K562 (cell line): ENCODE data around the gene USB1. TPM values are rescaled to one million over a fixed set of nuclear protein-coding genes. Genes with fewer than 3 reads are reported as not detected.

Experiments used
- ATAC-seq: fragments of 200-7000 bp; cut with Tn5 transposase; 3 replicates; pipeline ENCODE4 v1.9.1; 2020; ENCODE audit warnings: moderate library complexity
- BruUV-seq: library from RNA; stranded (reverse); fragments of 400-500 nt; replicated peaks from 2 replicates; lab custom pipeline; 2021; lab: Mats Ljungman, UMichigan
- CTCF ChIA-PET: fragments of 300-600 bp; formaldehyde crosslinking; extraction: SDS; loops from one replicate; lab custom pipeline; 2021; ENCODE audit warnings: low intra/inter-chr PET ratio; lab: Yijun Ruan, JAX
- POLR2A ChIA-PET: fragments of 300-600, 350-650 bp; sonication (Branson Sonifier 250); formaldehyde crosslinking; extraction: SDS; loops from one replicate; lab custom pipeline; 2021; ENCODE audit warnings: antibody characterized with exemption, inconsistent platforms; lab: Yijun Ruan, JAX
- DNase-seq, 4 experiments: peaks; one replicate each; pipeline versions ENCODE4 v3.0.0 to v3.0.0-alpha.2; 2011 to 2018; ENCODE audit warnings: low spot score in 3 of 4, mixed read lengths in 3 of 4; ENCODE audit errors: extremely low read depth in 1 of 4
- FAIRE-seq: peaks from 2 replicates; lab custom pipeline; 2011; peaks lifted over from hg19 to GRCh38; lab: Jason Lieb, UNC
- H2AFZ ChIP-seq: 2 replicates; pipeline ENCODE4 v1.6.0; 2011; ENCODE audit warnings: low read depth, low read length, control low read depth, inconsistent platforms
- H3K27ac ChIP-seq: fragments of 200-600 bp; 3 replicates; pipeline ENCODE4 v1.8.0; 2011; ENCODE audit warnings: low read depth, mild to moderate bottlenecking, control low read depth, inconsistent platforms, low read length, moderate library complexity, mixed read lengths; ENCODE audit errors: extremely low read depth
- H3K27me3 ChIP-seq, 2 experiments: fragments of 300-600 bp in 1 of 2; 2 replicates in 1 of 2; 3 replicates in 1 of 2; pipeline versions ENCODE4 v1.6.0 to v1.8.0; 2011; ENCODE audit warnings: inconsistent platforms in 2 of 2, low read length in 2 of 2, mild to moderate bottlenecking in 1 of 2, mixed read lengths in 1 of 2, moderate library complexity in 1 of 2; ENCODE audit not compliant: control insufficient read depth in 2 of 2, insufficient read depth in 2 of 2
- H3K36me3 ChIP-seq: fragments of 300-600 bp; 3 replicates; pipeline ENCODE4 v1.8.0; 2011; ENCODE audit warnings: mild to moderate bottlenecking, low read length, inconsistent platforms; ENCODE audit not compliant: control insufficient read depth, insufficient read depth
- H3K4me1 ChIP-seq, 2 experiments: fragments of 200-600 bp in 1 of 2; replicated peaks in 1 of 2; 2 replicates in 1 of 2; 3 replicates in 1 of 2; pipeline versions ENCODE4 v1.5.1 to v1.8.0; 2011; ENCODE audit warnings: inconsistent platforms in 2 of 2, low read length in 2 of 2, mild to moderate bottlenecking in 1 of 2, mixed read lengths in 1 of 2, moderate library complexity in 1 of 2; ENCODE audit not compliant: control insufficient read depth in 2 of 2, insufficient read depth in 2 of 2
- H3K4me2 ChIP-seq: 2 replicates; pipeline ENCODE4 v1.6.1; 2011; ENCODE audit warnings: low read length, control low read depth, inconsistent platforms, mixed read lengths; ENCODE audit not compliant: insufficient read depth
- H3K4me3 ChIP-seq: fragments of 200-600 bp; sonication (generic), shearing (Covaris generic); 2 replicates; pipeline ENCODE4 v1.5.1; 2016; ENCODE audit warnings: control low read depth, inconsistent platforms
- H3K79me2 ChIP-seq: fragments of 200-600 bp; 3 replicates; pipeline ENCODE4 v1.8.0; 2011; ENCODE audit warnings: low read length, inconsistent platforms; ENCODE audit not compliant: control insufficient read depth, insufficient read depth
- H3K9ac ChIP-seq, 2 experiments: 2 replicates each; pipeline versions ENCODE4 v1.6.0 to v1.6.1; 2011; ENCODE audit warnings: low read depth in 2 of 2, low read length in 2 of 2, control low read depth in 1 of 2, inconsistent platforms in 1 of 2, mild to moderate bottlenecking in 1 of 2, mixed read lengths in 1 of 2; ENCODE audit not compliant: insufficient read depth in 1 of 2
- H3K9me1 ChIP-seq: one replicate; pipeline ENCODE4 v1.6.0; 2011; ENCODE audit warnings: inconsistent platforms, mild to moderate bottlenecking, low read length, moderate library complexity; ENCODE audit not compliant: control insufficient read depth, insufficient read depth
- H3K9me3 ChIP-seq: replicated peaks from 2 replicates; pipeline ENCODE4 v1.5.1; 2011; ENCODE audit warnings: low read depth, low read length, inconsistent platforms; ENCODE audit not compliant: control insufficient read depth, insufficient read depth
- H4K20me1 ChIP-seq: replicated peaks from 2 replicates; pipeline ENCODE4 v1.6.1; 2011; ENCODE audit warnings: low read length, inconsistent platforms, mixed read lengths; ENCODE audit not compliant: control insufficient read depth, insufficient read depth
- EGR1 ChIP-seq: fragments of 450-650 bp; conservative IDR thresholded peaks from 2 replicates; pipeline ENCODE4 v1.6.1; 2017; ENCODE audit warnings: mild to moderate bottlenecking
- FIP1L1 ChIP-seq: fragments of 200-400 bp; formaldehyde crosslinking; IDR thresholded peaks from 2 replicates; pipeline ENCODE4 v1.6.1; 2018; ENCODE audit warnings: mild to moderate bottlenecking, low read depth, low read length; ENCODE audit not compliant: poor library complexity, severe bottlenecking
- POLR2G ChIP-seq: fragments of 200-400 bp; formaldehyde crosslinking; IDR thresholded peaks from 2 replicates; pipeline ENCODE4 v1.6.1; 2017; ENCODE audit warnings: low read depth, mild to moderate bottlenecking, antibody characterized with exemption, low read length, moderate library complexity
- TAF7 ChIP-seq: fragments of 450-650 bp; IDR thresholded peaks from 2 replicates; pipeline ENCODE4 v1.6.1; 2016; ENCODE audit warnings: missing genetic modification characterization, missing compliant biosample characterization
- TSC22D4 ChIP-seq: fragments of 450-650 bp; IDR thresholded peaks from 2 replicates; pipeline ENCODE4 v1.6.1; 2016; ENCODE audit warnings: missing genetic modification characterization, missing biosample characterization, control low read depth
- U2AF2 ChIP-seq: fragments of 200-400 bp; formaldehyde crosslinking; optimal IDR thresholded peaks from 2 replicates; pipeline ENCODE3; 2017; ENCODE audit warnings: low read depth, mild to moderate bottlenecking, low read length
- ZNF134 ChIP-seq: fragments of 250-450 bp; sonication (Bioruptor Pico); conservative IDR thresholded peaks from 2 replicates; pipeline ENCODE4 v1.4.0; 2020
- ZNF311 ChIP-seq: fragments of 250-450 bp; sonication (Bioruptor Pico); IDR thresholded peaks from 2 replicates; pipeline ENCODE4 v1.4.0; 2020; ENCODE audit warnings: mild to moderate bottlenecking, moderate library complexity
- ZNF609 ChIP-seq: sonication (generic); formaldehyde crosslinking; IDR thresholded peaks from 2 replicates; pipeline ENCODE4 v1.8.1; 2023; ENCODE audit warnings: missing genetic modification reagents, mild to moderate bottlenecking, borderline replicate concordance
- ZNF740 ChIP-seq, 3 experiments: fragments of 200-800 bp in 1 of 3; sonication (Bioruptor generic) in 1 of 3; sonication (generic) in 1 of 3; formaldehyde crosslinking in 1 of 3; IDR thresholded peaks; 2 replicates each; pipeline versions ENCODE4 v1.6.1 to v1.8.0; 2016 to 2022; ENCODE audit warnings: mild to moderate bottlenecking in 2 of 3, missing compliant biosample characterization in 2 of 3, missing genetic modification characterization in 2 of 3, missing genetic modification reagents in 1 of 3
- WGBS: fragments of 100-300 bp; shearing (Covaris generic); methylation state at CpG from one replicate; pipeline ENCODE4 v1.1.6; 2016; ENCODE audit warnings: low coverage, mixed read lengths; ENCODE audit not compliant: insufficient coverage; ENCODE audit errors: missing lambda C conversion rate; 5-methylcytosine and 5-hydroxymethylcytosine counted together
- in situ Hi-C: fragments of 300-500 bp; cut with MboI; formaldehyde crosslinking; loops from 4 replicates; pipeline ENCODE4 v1.15.0; 2018; ENCODE audit warnings: inconsistent platforms, mixed read lengths
- intact Hi-C: fragments of 100-400 bp; cut with micrococcal nuclease; formaldehyde crosslinking; loops from 2 replicates; pipeline ENCODE4 v1.14.2; 2022
- polyA plus RNA-seq, 8 experiments: library from polyadenylated mRNA; depleted of rRNA in 4 of 8; stranded (reverse) in 5 of 8; unstranded in 3 of 8; fragments of >200 nt; fragmentation: Nextera tagmentation in 2 of 8; fragmentation: Illumina TruSeq in 1 of 8; extraction: Ambion mirVana in 2 of 8; extraction: Trizol in 1 of 8; gene quantifications; 2 replicates each; pipeline versions ENCODE4 v1.2.1 to v1.2.3, GENCODE V29; 2011 to 2014; ENCODE audit warnings: inconsistent platforms in 1 of 8, missing spikeins in 1 of 8
- total RNA-seq, 7 experiments: library from RNA; depleted of rRNA in 6 of 7; stranded (reverse); fragments of >200 nt in 6 of 7; fragmentation: Illumina TruSeq in 2 of 7; extraction: Trizol in 2 of 7; gene quantifications; 2 replicates each; pipeline versions ENCODE4 v1.2.1 to v1.2.3, GENCODE V29; 2011 to 2021; ENCODE audit warnings: low replicate concordance in 1 of 7

Gene USB1
- total and polyA plus RNA-seq, 9 of the 15 experiments (the other 6 are each of a cell fraction or from before 2014, with no cell fraction given), result 11.6 to 73.6 (median 19.4) TPM

DNA sequence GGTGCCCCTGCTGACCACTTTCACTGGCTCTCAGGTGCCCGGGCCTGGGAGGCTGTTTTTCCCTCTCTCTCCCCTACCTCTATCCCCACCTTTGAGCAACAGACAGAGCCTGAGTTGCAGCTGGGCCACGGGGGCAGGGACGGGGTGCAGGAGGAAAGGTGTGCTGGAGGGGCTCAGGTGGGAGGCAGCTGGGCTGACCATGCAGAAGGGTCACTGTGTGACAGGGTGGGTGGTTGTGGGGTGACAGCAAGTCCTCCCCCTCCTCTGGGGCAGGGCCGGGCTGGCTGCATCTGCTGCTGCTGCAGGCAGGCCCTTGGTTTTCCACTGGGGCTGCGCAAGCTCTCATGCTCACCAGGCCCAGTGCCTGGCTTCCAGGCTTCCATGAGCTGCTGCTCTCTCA is 7.3 kb upstream of the USB1 start:
- DNase-seq, result no peak
- Histone ChIP-seq H3K9ac (peak overlapping the region in 1 of 2 experiments; percentile 38; a peak in 1 of 4 replicates), H3K36me3 (peaks cover 14% of the 10 kb centered on the region; the same call in 2 of the 3 replicates), H3K79me2 (no peaks in the 10 kb centered on the region), H3K9me3 (no peaks in the 10 kb centered on the region), H3K9me1 (peaks cover 4% of the 10 kb centered on the region), H2AFZ (no peak overlapping the region), H3K4me3 (no peak overlapping the region), H3K4me2 (no peak overlapping the region), H3K4me1 (peaks cover 7 to 15% of the 10 kb centered on the region in 2 experiments; a peak in 4 of 5 replicates), H4K20me1 (no peaks in the 10 kb centered on the region), H3K27me3 (no peaks in the 10 kb centered on the region), H3K27ac (no peak overlapping the region)
- no peak for ATAC-seq
- ChIA-PET CTCF (interaction anchor here (0.7 to 1.1 kb wide), 2 partner anchors 130 to 346 kb away, joined by 4 read pairs; no protein-coding TSS in a partner anchor), POLR2A (interaction anchor here (0.5 to 1.4 kb wide), 3 partner anchors 17 to 433 kb away, joined by 3 to 5 read pairs (median 4); a partner anchor contains a TSS)
- BruUV-seq, result no TSS peak
- FAIRE-seq, result no peak
- intact Hi-C loops, result loop anchor here (10.0 kb wide), 1 partner anchor 349 kb away; no protein-coding TSS in a partner anchor
- WGBS, result 83% methylated on average over 2 of the region's 5 CpGs
- in situ Hi-C loops, result no loop called here
- TF ChIP-seq ZNF740 (CRISPR knock-in tag; IDR thresholded peaks at IDR 0.05) (no peak), ZNF740 (tag; IDR thresholded peaks at IDR 0.05) (no peak), POLR2G (peak; percentile 36; the same call in 1 of the 2 replicates), FIP1L1 (no peak), EGR1 (no peak), ZNF134 (CRISPR knock-in tag) (no peak), TAF7 (tag) (no peak), ZNF609 (CRISPR knock-in tag) (no peak), ZNF311 (CRISPR knock-in tag) (no peak), TSC22D4 (no peak), U2AF2 (no peak)
